Activated T-cell treated with anti-CD3 and anti-CD28 coated beads, Interleukin-2, amount 50 U/mL, for 1 hour (primary cell): ENCODE data around the gene FCF1.

Source experiments
- DNase-seq: peaks from one replicate; pipeline ENCODE4 v3.0.0-alpha.2; 2020

The FCF1 gene

GRCh38 chr14:74784634-74785033 lies 71.7 kb downstream of the FCF1 start:
- no peak for DNase-seq

- DNase-seq: no peak
Observed at GRCh38 chr14:74785056-74785613, 72.2 kb downstream of the FCF1 start.

GRCh38 chr14:74786796-74787315 lies 73.9 kb downstream of the FCF1 start:
- no peak for DNase-seq
